PFSK-1 (cell line): ENCODE data around the gene ZSWIM6.

Source experiments
- FOXP2 ChIP-seq: optimal IDR thresholded peaks from 2 replicates; pipeline ENCODE3; 2011; ENCODE audit warnings: borderline replicate concordance, control low read depth, inconsistent platforms; ENCODE audit not compliant: insufficient read depth; ENCODE audit errors: extremely low read length, extremely low read depth
- POLR2AphosphoS5 ChIP-seq: IDR thresholded peaks from 2 replicates; pipeline ENCODE4 v1.6.1; 2012; ENCODE audit warnings: low read depth, mild to moderate bottlenecking, control low read depth, low read length, moderate library complexity
- SIN3A ChIP-seq: IDR thresholded peaks from 2 replicates; pipeline ENCODE4 v1.6.1; 2012; ENCODE audit warnings: mild to moderate bottlenecking, low read length, moderate library complexity, borderline replicate concordance; ENCODE audit not compliant: insufficient read depth
- TAF1 ChIP-seq: IDR thresholded peaks from 2 replicates; pipeline ENCODE4 v1.6.1; 2012; ENCODE audit warnings: low read length, control low read depth, borderline replicate concordance; ENCODE audit not compliant: insufficient read depth
- TF ChIP-seq, protein P1 (sequence below), 2 experiments: IDR thresholded peaks; 2 replicates each; pipeline versions ENCODE4 v1.6.1 to v1.8.0; 2011 to 2012; ENCODE audit warnings: low read depth in 2 of 2, low read length in 2 of 2, control low read depth in 1 of 2, inconsistent platforms in 1 of 2, mild to moderate bottlenecking in 1 of 2, moderate library complexity in 1 of 2; ENCODE audit not compliant: insufficient read depth in 1 of 2

DNA sequence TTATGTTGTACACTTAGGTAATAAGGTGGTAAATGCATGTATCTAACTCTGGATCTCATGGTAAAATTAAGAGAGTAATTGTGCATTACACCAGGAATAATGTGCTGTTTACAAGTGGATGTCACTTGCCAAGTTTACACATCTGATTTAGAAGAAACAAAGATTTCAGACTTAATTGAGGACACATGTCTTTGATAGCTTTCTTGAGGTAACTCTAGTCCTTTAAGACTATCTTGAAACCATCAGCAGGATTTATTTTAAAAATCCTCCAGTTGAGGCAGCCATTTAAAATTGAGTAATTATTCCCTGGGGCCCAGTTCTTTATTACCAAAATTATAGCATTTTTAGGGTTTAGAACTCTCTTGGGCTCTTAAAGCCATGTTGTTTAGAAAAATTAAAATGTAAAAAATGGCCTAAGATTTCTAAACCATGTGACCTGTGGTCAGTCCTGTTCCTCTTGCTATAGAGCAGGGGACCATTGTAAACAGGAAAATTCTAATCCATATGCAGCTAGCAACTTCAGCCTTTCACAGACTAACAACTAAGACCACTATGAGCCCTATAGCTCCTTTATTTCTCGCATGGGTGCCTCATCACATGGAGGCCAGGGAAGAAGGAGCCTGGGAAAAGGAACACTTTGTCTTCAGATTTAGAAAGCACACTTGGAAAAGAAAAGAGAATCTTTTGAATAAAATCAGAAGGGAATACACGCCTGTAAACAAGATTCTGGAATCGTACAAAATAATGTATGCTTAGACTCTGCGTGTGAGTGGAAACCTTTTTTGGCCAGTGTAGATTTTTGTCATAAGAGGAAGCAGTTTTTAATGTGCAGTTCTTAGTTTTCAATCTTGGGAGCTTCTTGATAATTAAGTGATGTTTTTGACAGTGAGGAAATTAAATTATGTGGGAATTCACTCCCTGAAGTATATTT lies 71.2 kb downstream of the ZSWIM6 start:
- no peak for TF ChIP-seq POLR2AphosphoS5
- TF ChIP-seq SIN3A, result no peak
- TF ChIP-seq FOXP2, result no peak
- TF ChIP-seq, protein P1, sequence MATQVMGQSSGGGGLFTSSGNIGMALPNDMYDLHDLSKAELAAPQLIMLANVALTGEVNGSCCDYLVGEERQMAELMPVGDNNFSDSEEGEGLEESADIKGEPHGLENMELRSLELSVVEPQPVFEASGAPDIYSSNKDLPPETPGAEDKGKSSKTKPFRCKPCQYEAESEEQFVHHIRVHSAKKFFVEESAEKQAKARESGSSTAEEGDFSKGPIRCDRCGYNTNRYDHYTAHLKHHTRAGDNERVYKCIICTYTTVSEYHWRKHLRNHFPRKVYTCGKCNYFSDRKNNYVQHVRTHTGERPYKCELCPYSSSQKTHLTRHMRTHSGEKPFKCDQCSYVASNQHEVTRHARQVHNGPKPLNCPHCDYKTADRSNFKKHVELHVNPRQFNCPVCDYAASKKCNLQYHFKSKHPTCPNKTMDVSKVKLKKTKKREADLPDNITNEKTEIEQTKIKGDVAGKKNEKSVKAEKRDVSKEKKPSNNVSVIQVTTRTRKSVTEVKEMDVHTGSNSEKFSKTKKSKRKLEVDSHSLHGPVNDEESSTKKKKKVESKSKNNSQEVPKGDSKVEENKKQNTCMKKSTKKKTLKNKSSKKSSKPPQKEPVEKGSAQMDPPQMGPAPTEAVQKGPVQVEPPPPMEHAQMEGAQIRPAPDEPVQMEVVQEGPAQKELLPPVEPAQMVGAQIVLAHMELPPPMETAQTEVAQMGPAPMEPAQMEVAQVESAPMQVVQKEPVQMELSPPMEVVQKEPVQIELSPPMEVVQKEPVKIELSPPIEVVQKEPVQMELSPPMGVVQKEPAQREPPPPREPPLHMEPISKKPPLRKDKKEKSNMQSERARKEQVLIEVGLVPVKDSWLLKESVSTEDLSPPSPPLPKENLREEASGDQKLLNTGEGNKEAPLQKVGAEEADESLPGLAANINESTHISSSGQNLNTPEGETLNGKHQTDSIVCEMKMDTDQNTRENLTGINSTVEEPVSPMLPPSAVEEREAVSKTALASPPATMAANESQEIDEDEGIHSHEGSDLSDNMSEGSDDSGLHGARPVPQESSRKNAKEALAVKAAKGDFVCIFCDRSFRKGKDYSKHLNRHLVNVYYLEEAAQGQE (IDR thresholded peaks at IDR 0.05; ENCODE audit: insufficient read depth in 1 of 2, low read depth in 2 of 2, low read length in 2 of 2), result no peak
- no peak for TF ChIP-seq TAF1
